ENCODE data around the gene BNC1. TPM values are rescaled to one million over a fixed set of nuclear protein-coding genes. Genes with fewer than 3 reads are reported as not detected.

Gene BNC1
- total and polyA plus RNA-seq, 2 of the 4 experiments (the other 2 are of a cell fraction), result 0.38 to 0.54 TPM

DNA sequence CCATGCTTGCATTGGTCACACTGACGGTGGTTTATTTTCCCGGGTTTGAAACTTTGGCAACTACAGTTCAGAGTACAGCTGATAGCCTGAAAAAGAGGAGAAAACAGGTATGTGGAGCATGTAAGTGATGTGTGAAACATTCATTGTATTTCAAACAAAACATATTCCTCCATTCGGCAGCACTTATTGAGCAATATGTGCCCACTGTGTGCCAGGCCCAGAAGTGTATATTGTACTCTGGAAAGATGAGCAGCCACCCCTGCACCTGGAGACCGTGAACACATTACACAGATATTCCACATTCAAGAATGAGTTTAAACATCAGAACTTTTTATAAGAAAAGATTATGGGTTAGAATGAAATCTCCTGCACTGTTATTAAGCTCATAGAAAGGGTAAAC lies 16.3 kb downstream of the BNC1 start:
- H3K4me1 ChIP-seq (ENCODE audit: control insufficient read depth, insufficient read depth, low read length), result no peaks in the 10 kb centered on the region
- no peak overlapping the region for H2AK5ac ChIP-seq (ENCODE audit: low read depth, low read length)
- peaks cover 3% of the 10 kb centered on the region; the same call in 1 of the 2 replicates for H3K27me3 ChIP-seq (ENCODE audit: control insufficient read depth, insufficient read depth, low read length)
- no TSS peak for BruUV-seq (replicated peaks)
- dilution Hi-C loops (cut with HindIII; ENCODE audit: low sequenced_read_pairs, unreplicated experiment) (loop anchor here (25.0 kb wide), 1 partner anchor 294 kb away; no protein-coding TSS in a partner anchor), in situ Hi-C loops (cut with MboI; ENCODE audit: low sequenced_read_pairs) (loop anchor here (25.0 kb wide), 1 partner anchor 744 kb away; no protein-coding TSS in a partner anchor), intact Hi-C loops (cut with micrococcal nuclease) (no loop called here)
- no peak overlapping the region for H4K91ac ChIP-seq (ENCODE audit: insufficient read depth, low read depth, low read length)
- no peak for TF ChIP-seq RCOR1 (IDR thresholded peaks at IDR 0.05; ENCODE audit: insufficient replicate concordance, low read length)
- TF ChIP-seq CHD1 (IDR thresholded peaks at IDR 0.05; ENCODE audit: low read depth, low read length), result no peak
- no peak for TF ChIP-seq MAZ (IDR thresholded peaks at IDR 0.05; ENCODE audit: borderline replicate concordance, low read depth, low read length)
- TF ChIP-seq BHLHE40 (IDR thresholded peaks at IDR 0.05; ENCODE audit: low read depth, low read length), result no peak
- TF ChIP-seq RAD21 (IDR thresholded peaks at IDR 0.05; ENCODE audit: low read length), result no peak
- no peak for TF ChIP-seq RFX5 (IDR thresholded peaks at IDR 0.05; ENCODE audit: low read depth, low read length)
- H3K23ac ChIP-seq (ENCODE audit: low read depth, low read length), result no peak overlapping the region
- no peak overlapping the region for H3K18ac ChIP-seq (ENCODE audit: low read depth, low read length)
- no peak overlapping the region for H3K9ac ChIP-seq (ENCODE audit: low read depth, low read length)
- no peak overlapping the region for H2AK9ac ChIP-seq (replicated peaks; ENCODE audit: low read depth, low read length, poor library complexity)
- WGBS, 2 experiments (ENCODE audit: extremely low coverage in 2 of 2, insufficient read length in 1 of 2), result no CpG with 5 or more reads among the region's 4 CpGs
- ChIA-PET POLR2A (ENCODE audit: unreplicated experiment) (no interaction called here), CTCF (interaction anchor here (1.2 kb wide), 1 partner anchor 99 kb away, joined by 3 read pairs; no protein-coding TSS in a partner anchor)
- no peak overlapping the region for H3K27ac ChIP-seq (ENCODE audit: insufficient read depth, low read length)
- H4K8ac ChIP-seq (ENCODE audit: low read depth in 2 of 2, low read length in 2 of 2), result no peak overlapping the region
- H3K4ac ChIP-seq (ENCODE audit: low read depth, low read length), result no peak overlapping the region
- H4K20me1 ChIP-seq (ENCODE audit: insufficient read depth, low read length), result no peaks in the 10 kb centered on the region
- no peak for ATAC-seq (ENCODE audit: low read depth)
- H3K9me1 ChIP-seq (ENCODE audit: insufficient read depth, low read length), result no peaks in the 10 kb centered on the region
- H3K56ac ChIP-seq (ENCODE audit: extremely low read depth, insufficient read depth, low read length), result no peak overlapping the region
- H3K9me3 ChIP-seq (ENCODE audit: control insufficient read depth, insufficient read depth, low read length), result no peaks in the 10 kb centered on the region
- no peak overlapping the region for H2BK120ac ChIP-seq (ENCODE audit: low read depth, low read length)
- H3K79me1 ChIP-seq (ENCODE audit: low read depth in 1 of 2, low read length in 2 of 2), result no peaks in the 10 kb centered on the region
- no peak overlapping the region for H2BK20ac ChIP-seq (ENCODE audit: low read depth, low read length)
- no peak overlapping the region for H2AFZ ChIP-seq (replicated peaks; ENCODE audit: low read length, poor library complexity)
- no peak overlapping the region for H3K14ac ChIP-seq (replicated peaks; ENCODE audit: low read depth, low read length)
- H2BK5ac ChIP-seq (ENCODE audit: low read depth, low read length, poor library complexity, severe bottlenecking), result no peak overlapping the region
- no peak overlapping the region for H3K4me2 ChIP-seq (ENCODE audit: low read depth, low read length)
- DNase-seq, result no peak
- H3K4me3 ChIP-seq (ENCODE audit: insufficient read depth, low read depth, low read length), result no peak overlapping the region
- no peak overlapping the region for H2BK15ac ChIP-seq (ENCODE audit: low read depth, low read length)
- H3K36me3 ChIP-seq (ENCODE audit: control insufficient read depth, insufficient read depth, low read length), result no peaks in the 10 kb centered on the region
- H4K5ac ChIP-seq (ENCODE audit: low read depth, low read length), result no peak overlapping the region

All from IMR-90 (cell line).